HepG2 (cell line): ENCODE data around the gene ZNF221. TPM values are rescaled to one million over a fixed set of nuclear protein-coding genes. Genes with fewer than 3 reads are reported as not detected.
A peak's percentile ranks its signal among the peaks of the same experiment; 100 is the strongest.

Experiments
- ATAC-seq: fragments of 200-7000 bp; cut with Tn5 transposase; 3 replicates; pipeline ENCODE4 v1.9.1; 2020; ENCODE audit warnings: mild to moderate bottlenecking, moderate library complexity
- BruUV-seq: library from RNA; stranded (reverse); fragments of 400-500 nt; replicated peaks from 2 replicates; lab custom pipeline; 2021; lab: Mats Ljungman, UMichigan
- CTCF ChIA-PET: fragments of 300-600 bp; formaldehyde crosslinking; extraction: SDS; loops from one replicate; lab custom pipeline; 2021; ENCODE audit warnings: low total read pairs, inconsistent platforms, low intra/inter-chr PET ratio; lab: Yijun Ruan, JAX
- POLR2A ChIA-PET: fragments of 350-600 bp; sonication (Branson Sonifier 250); formaldehyde crosslinking; loops from one replicate; lab custom pipeline; 2020; ENCODE audit warnings: antibody characterized with exemption, inconsistent platforms; lab: Yijun Ruan, JAX
- DNase-seq: peaks from one replicate; pipeline ENCODE4 v3.0.0-alpha.2; 2015; ENCODE audit warnings: low spot score
- FAIRE-seq: peaks from 3 replicates; lab custom pipeline; 2011; peaks lifted over from hg19 to GRCh38; lab: Jason Lieb, UNC
- H2AFZ ChIP-seq: one replicate; pipeline ENCODE4 v1.6.1; 2011; ENCODE audit warnings: low read length, inconsistent platforms
- H3K27ac ChIP-seq: fragments of 300-600 bp; 3 replicates; pipeline ENCODE4 v1.8.0; 2011; ENCODE audit warnings: mixed run types, mild to moderate bottlenecking, mixed read lengths, low read length, inconsistent platforms; ENCODE audit not compliant: insufficient read depth; ENCODE audit errors: extremely low read length
- H3K27me3 ChIP-seq, 2 experiments: fragments of 200-600 bp in 1 of 2; 2 replicates in 1 of 2; 3 replicates in 1 of 2; pipeline versions ENCODE4 v1.6.0 to v1.8.0; 2011; ENCODE audit warnings: low read length in 2 of 2, mild to moderate bottlenecking in 2 of 2, moderate library complexity in 2 of 2, inconsistent platforms in 1 of 2; ENCODE audit not compliant: insufficient read depth in 2 of 2, control insufficient read depth in 1 of 2
- H3K36me3 ChIP-seq, 2 experiments: fragments of 200-600 bp in 1 of 2; replicated peaks in 1 of 2; 2 replicates in 1 of 2; 3 replicates in 1 of 2; pipeline versions ENCODE4 v1.5.1 to v1.8.0; 2011; ENCODE audit warnings: low read length in 2 of 2, inconsistent platforms in 1 of 2; ENCODE audit not compliant: insufficient read depth in 2 of 2, control insufficient read depth in 1 of 2
- H3K4me1 ChIP-seq: 2 replicates; pipeline ENCODE4 v1.5.1; 2012; ENCODE audit warnings: low read length, inconsistent platforms; ENCODE audit not compliant: insufficient read depth
- H3K4me2 ChIP-seq: 2 replicates; pipeline ENCODE4 v1.6.0; 2011; ENCODE audit warnings: low read depth, low read length, inconsistent platforms
- H3K4me3 ChIP-seq, 3 experiments: fragments of 200-600 bp in 1 of 3; sonication (generic), shearing (Covaris generic) in 1 of 3; replicated peaks in 1 of 3; 2 replicates each; pipeline ENCODE4 v1.5.1; 2011 to 2016; ENCODE audit warnings: low read length in 3 of 3, inconsistent platforms in 2 of 3, low read depth in 2 of 3, mild to moderate bottlenecking in 2 of 3, control low read depth in 1 of 3, mixed read lengths in 1 of 3; ENCODE audit not compliant: insufficient read depth in 1 of 3
- H3K79me2 ChIP-seq: one replicate; pipeline ENCODE4 v1.6.1; 2011; ENCODE audit warnings: low read length, inconsistent platforms; ENCODE audit not compliant: insufficient read depth
- H3K9ac ChIP-seq: 2 replicates; pipeline ENCODE4 v1.6.0; 2011; ENCODE audit warnings: mild to moderate bottlenecking, low read depth, low read length, inconsistent platforms; ENCODE audit not compliant: insufficient read depth
- H3K9me3 ChIP-seq: 2 replicates; pipeline ENCODE4 v1.5.1; 2012; ENCODE audit warnings: mild to moderate bottlenecking, low read length
- H4K20me1 ChIP-seq: 2 replicates; pipeline ENCODE4 v1.6.0; 2011; ENCODE audit warnings: inconsistent platforms, mild to moderate bottlenecking, low read length, moderate library complexity; ENCODE audit not compliant: insufficient read depth
- CC2D1A ChIP-seq: sonication (generic); formaldehyde crosslinking; IDR thresholded peaks from 2 replicates; pipeline ENCODE4 v1.8.1; 2023; ENCODE audit warnings: mild to moderate bottlenecking, missing genetic modification reagents
- MAFF ChIP-seq: IDR thresholded peaks from 2 replicates; pipeline ENCODE4 v1.6.1; 2011; ENCODE audit warnings: low read depth, low read length, improper control_type of control experiment
- MAFK ChIP-seq, 2 experiments: IDR thresholded peaks in 1 of 2; conservative IDR thresholded peaks in 1 of 2; 2 replicates each; pipeline ENCODE4 v1.6.1; 2011; ENCODE audit warnings: improper control_type of control experiment in 2 of 2, low read length in 2 of 2
- MEF2D ChIP-seq: sonication (generic); formaldehyde crosslinking; IDR thresholded peaks from 2 replicates; pipeline ENCODE4 v1.5.1; 2020; ENCODE audit warnings: mild to moderate bottlenecking, missing genetic modification reagents
- NCOA2 ChIP-seq: sonication (generic); formaldehyde crosslinking; IDR thresholded peaks from 2 replicates; pipeline ENCODE4 v1.8.0; 2022; ENCODE audit warnings: inconsistent platforms
- NFE2 ChIP-seq: sonication (generic); formaldehyde crosslinking; IDR thresholded peaks from 2 replicates; pipeline ENCODE4 v1.4.0; 2020; ENCODE audit warnings: missing genetic modification reagents
- RORA ChIP-seq: sonication (generic); formaldehyde crosslinking; IDR thresholded peaks from 2 replicates; pipeline ENCODE4 v1.5.0; 2020; ENCODE audit warnings: mild to moderate bottlenecking, missing genetic modification reagents, moderate library complexity
- TCF12 ChIP-seq, 2 experiments: fragments of 450-650 bp in 1 of 2; sonication (generic) in 1 of 2; formaldehyde crosslinking in 1 of 2; IDR thresholded peaks; 2 replicates each; pipeline versions ENCODE4 v1.6.1 to v1.8.0; 2017 to 2022; ENCODE audit warnings: antibody characterized with exemption in 1 of 2, mild to moderate bottlenecking in 1 of 2, missing genetic modification reagents in 1 of 2, moderate library complexity in 1 of 2
- ZNF136 ChIP-seq: sonication (generic); formaldehyde crosslinking; IDR thresholded peaks from 2 replicates; pipeline ENCODE4 v1.8.1; 2022; ENCODE audit warnings: low read depth, mild to moderate bottlenecking, moderate library complexity, missing genetic modification reagents
- ZNF274 ChIP-seq: sonication (generic); formaldehyde crosslinking; IDR thresholded peaks from 2 replicates; pipeline ENCODE4 v1.5.1; 2020; ENCODE audit warnings: mild to moderate bottlenecking, missing genetic modification reagents
- ZNF329 ChIP-seq: sonication (generic); formaldehyde crosslinking; IDR thresholded peaks from 2 replicates; pipeline ENCODE4 v1.9.0; 2021; ENCODE audit warnings: low read depth, mild to moderate bottlenecking, missing genetic modification reagents
- ZNF660 ChIP-seq: sonication (generic); formaldehyde crosslinking; IDR thresholded peaks from 2 replicates; pipeline ENCODE4 v1.5.1; 2020; ENCODE audit warnings: mild to moderate bottlenecking, low read depth, missing genetic modification reagents, borderline replicate concordance
- ZNF777 ChIP-seq: sonication (generic); formaldehyde crosslinking; IDR thresholded peaks from 2 replicates; pipeline ENCODE4 v1.4.0; 2020; ENCODE audit warnings: missing genetic modification reagents
- ZNF816 ChIP-seq: sonication (generic); formaldehyde crosslinking; IDR thresholded peaks from 2 replicates; pipeline ENCODE4 v1.8.0; 2022; ENCODE audit warnings: missing genetic modification reagents, mild to moderate bottlenecking, borderline replicate concordance
- WGBS: methylation state at CpG from one replicate; pipeline ENCODE4 v1.1.6; 2017; ENCODE audit warnings: low lambda C conversion rate; 5-methylcytosine and 5-hydroxymethylcytosine counted together
- in situ Hi-C: cut with HindIII; loops from 2 replicates; pipeline ENCODE4 v1.10.0; 2017; ENCODE audit warnings: low pct_unique_long_range_greater_than_20kb; ENCODE audit not compliant: extremely low pct_ligation_motif_present
- intact Hi-C: fragments of 100-400 bp; cut with micrococcal nuclease; formaldehyde crosslinking; loops from one replicate; pipeline ENCODE4 v1.10.0; 2022; ENCODE audit not compliant: unreplicated experiment
- polyA plus RNA-seq, 8 experiments: library from polyadenylated mRNA; depleted of rRNA in 3 of 8; stranded (reverse) in 7 of 8; unstranded in 1 of 8; fragments of >200 nt; fragmentation: Illumina TruSeq in 4 of 8; extraction: Trizol in 4 of 8; gene quantifications; 2 replicates each; pipeline versions ENCODE4 v1.2.1 to v1.2.3, GENCODE V29; 2011 to 2016; ENCODE audit warnings: low read depth in 4 of 8, missing spikeins in 1 of 8, mixed read lengths in 1 of 8; ENCODE audit not compliant: insufficient read depth in 1 of 8
- total RNA-seq, 5 experiments: library from RNA; depleted of rRNA; stranded (reverse); fragments of >200 nt; fragmentation: Illumina TruSeq; extraction: Trizol; gene quantifications; 2 replicates each; pipeline ENCODE4 v1.2.3, GENCODE V29; 2016; ENCODE audit warnings: low read depth in 1 of 5
- TF ChIP-seq, protein P1 (sequence below): sonication (generic); formaldehyde crosslinking; IDR thresholded peaks from 2 replicates; pipeline ENCODE4 v1.4.0; 2020; ENCODE audit warnings: missing genetic modification reagents
- TF ChIP-seq, protein P2 (sequence below): IDR thresholded peaks from 2 replicates; pipeline ENCODE4 v1.6.1; 2016; ENCODE audit warnings: missing genetic modification reagents, missing compliant biosample characterization
- TF ChIP-seq, protein P3 (sequence below): IDR thresholded peaks from 2 replicates; pipeline ENCODE4 v1.6.1; 2016; ENCODE audit warnings: missing biosample characterization, missing genetic modification reagents, low read depth

The ZNF221 gene
- total and polyA plus RNA-seq, 2 of the 13 experiments (the other 11 are each of a cell fraction or from before 2014, with no cell fraction given): 0.48 to 3.4 TPM

DNA sequence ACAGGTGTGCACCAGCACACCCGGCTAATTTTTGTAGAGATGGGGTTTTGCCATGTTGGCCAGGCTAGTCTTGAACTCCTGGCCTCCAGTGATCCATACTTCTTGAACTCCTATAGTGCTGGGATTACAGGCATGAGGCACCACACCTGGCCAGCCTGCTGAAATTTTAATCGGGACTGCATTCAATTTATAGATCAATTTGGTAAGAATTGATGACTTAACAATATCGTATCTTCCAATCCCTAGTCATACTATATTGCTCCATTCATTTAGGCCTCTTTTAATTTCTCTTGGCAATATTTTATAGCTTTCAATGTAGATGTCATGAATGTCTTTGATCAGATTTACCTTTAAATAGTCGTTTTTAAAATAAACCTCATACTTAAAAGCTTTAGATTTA lies 10.3 kb upstream of the ZNF221 start:
- BruUV-seq: no TSS peak
- no peaks in the 10 kb centered on the region for H4K20me1 ChIP-seq
- POLR2A ChIA-PET: no interaction called here
- no peak overlapping the region for H3K9ac ChIP-seq
- H3K27ac ChIP-seq: no peak overlapping the region
- no peak for ATAC-seq
- DNase-seq: no peak
- no peak for TF ChIP-seq ZNF136
- TF ChIP-seq, protein P1, sequence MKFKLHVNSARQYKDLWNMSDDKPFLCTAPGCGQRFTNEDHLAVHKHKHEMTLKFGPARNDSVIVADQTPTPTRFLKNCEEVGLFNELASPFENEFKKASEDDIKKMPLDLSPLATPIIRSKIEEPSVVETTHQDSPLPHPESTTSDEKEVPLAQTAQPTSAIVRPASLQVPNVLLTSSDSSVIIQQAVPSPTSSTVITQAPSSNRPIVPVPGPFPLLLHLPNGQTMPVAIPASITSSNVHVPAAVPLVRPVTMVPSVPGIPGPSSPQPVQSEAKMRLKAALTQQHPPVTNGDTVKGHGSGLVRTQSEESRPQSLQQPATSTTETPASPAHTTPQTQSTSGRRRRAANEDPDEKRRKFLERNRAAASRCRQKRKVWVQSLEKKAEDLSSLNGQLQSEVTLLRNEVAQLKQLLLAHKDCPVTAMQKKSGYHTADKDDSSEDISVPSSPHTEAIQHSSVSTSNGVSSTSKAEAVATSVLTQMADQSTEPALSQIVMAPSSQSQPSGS (CRISPR knock-in tag): no peak
- peak; percentile 38; the same call in 1 of the 2 replicates for TF ChIP-seq MAFF
- TF ChIP-seq CC2D1A (CRISPR knock-in tag): no peak
- peak; percentile 42 to 61 for TF ChIP-seq MAFK (conservative IDR thresholded peaks at IDR 0.05 in 1 of 2, IDR thresholded peaks at IDR 0.05 in 1 of 2; ENCODE audit: low read length in 2 of 2)
- TF ChIP-seq ZNF816 (CRISPR knock-in tag): no peak
- TF ChIP-seq, all 625 proteins: peak for 2
- Histone ChIP-seq H3K79me2 (no peaks in the 10 kb centered on the region), H3K4me1 (no peaks in the 10 kb centered on the region), H2AFZ (no peak overlapping the region), H3K27me3 (no peaks in the 10 kb centered on the region), H3K4me3 (no peak overlapping the region), H3K4me2 (no peak overlapping the region), H3K36me3 (no peaks in the 10 kb centered on the region), H3K9me3 (0 out of 2 replicates have a peak, but pooled peaks cover 6% of the 10 kb centered on the region)
- 24% methylated on average over 4 of the region's 4 CpGs for WGBS
- FAIRE-seq: no peak
- CTCF ChIA-PET: no interaction called here
- intact Hi-C loops (no loop called here), in situ Hi-C loops (no loop called here)

DNA sequence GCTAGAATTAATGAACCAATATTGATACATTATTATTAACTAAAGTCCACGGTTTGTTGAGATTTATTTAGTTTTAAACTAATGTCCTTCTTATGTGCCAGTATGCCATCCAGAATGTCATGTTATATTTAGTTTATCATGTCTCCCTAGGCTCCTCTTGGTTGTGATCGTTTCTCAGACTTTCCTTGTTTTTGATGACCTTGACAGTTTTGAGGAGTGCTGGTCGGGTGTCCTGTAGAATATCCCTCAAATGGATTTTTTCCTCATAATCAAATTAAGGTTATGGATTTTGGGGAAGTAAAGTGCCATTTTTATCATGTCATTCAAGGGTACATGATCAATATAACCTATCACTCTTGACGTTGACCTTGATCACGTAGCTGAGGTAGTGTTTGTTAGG lies 9.8 kb upstream of the ZNF221 start:
- H3K27ac ChIP-seq: no peak overlapping the region
- ATAC-seq (no peak), FAIRE-seq (no peak), DNase-seq (no peak)
- BruUV-seq: no TSS peak
- WGBS: 1% methylated on average over 5 of the region's 5 CpGs
- in situ Hi-C loops (no loop called here), intact Hi-C loops (no loop called here)
- H4K20me1 ChIP-seq: no peaks in the 10 kb centered on the region
- no peak overlapping the region for H3K9ac ChIP-seq
- H3K4me2 ChIP-seq: no peak overlapping the region
- H3K9me3 ChIP-seq: peaks cover 10% of the 10 kb centered on the region; the same call in 1 of the 2 replicates
- no peak overlapping the region for H2AFZ ChIP-seq
- no peak overlapping the region for H3K4me3 ChIP-seq
- H3K79me2 ChIP-seq: no peaks in the 10 kb centered on the region
- ChIA-PET CTCF (no interaction called here), POLR2A (no interaction called here)
- H3K27me3 ChIP-seq: no peaks in the 10 kb centered on the region
- H3K4me1 ChIP-seq: no peaks in the 10 kb centered on the region
- H3K36me3 ChIP-seq: no peaks in the 10 kb centered on the region
- TF ChIP-seq ZNF274 (CRISPR knock-in tag) (no peak), RORA (no peak), ZNF777 (CRISPR knock-in tag) (no peak), ZNF660 (CRISPR knock-in tag) (no peak), MAFK (conservative IDR thresholded peaks at IDR 0.05 in 1 of 2, IDR thresholded peaks at IDR 0.05 in 1 of 2; ENCODE audit: low read length in 2 of 2) (peak; percentile 66 to 82), NFE2 (no peak), ZNF329 (CRISPR knock-in tag) (no peak), MAFF (peak; percentile 72), TCF12 (IDR thresholded peaks at IDR 0.05) (no peak), TCF12 (CRISPR knock-in tag; IDR thresholded peaks at IDR 0.05) (no peak), MEF2D (CRISPR knock-in tag) (no peak), NCOA2 (CRISPR knock-in tag) (no peak)
- TF ChIP-seq, protein P2, sequence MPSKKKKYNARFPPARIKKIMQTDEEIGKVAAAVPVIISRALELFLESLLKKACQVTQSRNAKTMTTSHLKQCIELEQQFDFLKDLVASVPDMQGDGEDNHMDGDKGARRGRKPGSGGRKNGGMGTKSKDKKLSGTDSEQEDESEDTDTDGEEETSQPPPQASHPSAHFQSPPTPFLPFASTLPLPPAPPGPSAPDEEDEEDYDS (CRISPR knock-in tag): no peak
- TF ChIP-seq, protein P3, sequence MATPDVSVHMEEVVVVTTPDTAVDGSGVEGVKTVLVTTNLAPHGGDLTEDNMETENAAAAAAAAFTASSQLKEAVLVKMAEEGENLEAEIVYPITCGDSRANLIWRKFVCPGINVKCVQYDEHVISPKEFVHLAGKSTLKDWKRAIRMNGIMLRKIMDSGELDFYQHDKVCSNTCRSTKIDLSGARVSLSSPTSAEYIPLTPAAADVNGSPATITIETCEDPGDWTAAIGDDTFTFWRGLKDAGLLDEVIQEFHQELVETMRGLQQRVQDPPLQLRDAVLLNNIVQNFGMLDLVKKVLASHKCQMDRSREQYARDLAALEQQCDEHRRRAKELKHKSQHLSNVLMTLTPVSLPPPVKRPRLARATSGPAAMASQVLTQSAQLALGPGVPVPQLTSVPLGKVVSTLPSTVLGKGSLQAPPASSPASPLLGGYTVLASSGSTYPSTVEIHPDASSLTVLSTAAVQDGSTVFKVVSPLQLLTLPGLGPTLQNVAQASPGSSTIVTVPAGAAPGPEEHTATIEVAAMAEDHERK: no peak
